Measurements from ENCODE around the gene KRTAP5-7.

DNA sequence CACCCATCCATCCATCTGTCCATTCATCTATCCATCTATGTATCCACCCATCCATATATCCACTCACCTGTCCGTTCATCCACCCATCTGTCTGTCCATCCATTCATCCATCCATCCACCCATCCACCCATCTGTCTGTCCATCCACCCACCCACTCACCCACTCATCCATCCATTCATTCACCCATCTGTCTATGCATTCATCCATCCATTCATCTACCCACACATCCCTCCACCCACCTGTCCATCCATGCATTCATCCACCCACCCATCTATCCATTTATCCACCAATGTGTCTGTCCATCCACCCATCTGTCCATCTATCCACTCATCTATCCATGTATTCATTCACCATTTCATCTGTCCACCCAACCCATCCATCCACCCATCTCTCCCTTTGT, 40.7 kb upstream of the KRTAP5-7 start:
- no peak for TF ChIP-seq EZH2 (IDR thresholded peaks at IDR 0.05; ENCODE audit: insufficient read depth, low read length)
- no peak for TF ChIP-seq CTCF (IDR thresholded peaks at IDR 0.05; ENCODE audit: insufficient read depth, low read depth, low read length)
